WTC11 (cell line): ENCODE measurements around the gene CD68. TPM values are rescaled to one million over a fixed set of nuclear protein-coding genes. Genes with fewer than 3 reads are reported as not detected.
A peak's percentile ranks its signal among the peaks of the same experiment; 100 is the strongest.
"Not testable (repeated sequence)": the region's sequence is repeated elsewhere in the genome, so short reads cannot be mapped to it uniquely, and the experiment has no call there.

Source experiments
- ATAC-seq: fragments of 200-7000 bp; cut with Tn5 transposase; 2 replicates; pipeline ENCODE4 v1.10.0; 2021; ENCODE audit warnings: mild to moderate bottlenecking, moderate library complexity
- CTCF ChIA-PET: fragments of 300-600 bp; sonication (Branson Sonifier 250); formaldehyde crosslinking; loops from one replicate; lab custom pipeline; 2021; ENCODE audit warnings: antibody characterized with exemption; lab: Charles Lee
- POLR2A ChIA-PET: fragments of 350-600 bp; sonication (Branson Sonifier 250); formaldehyde crosslinking; loops from one replicate; lab custom pipeline; 2021; ENCODE audit warnings: antibody characterized with exemption; lab: Charles Lee
- DNase-seq: peaks from one replicate; pipeline ENCODE4 v3.0.0; 2021; ENCODE audit warnings: low spot score
- H3K27ac Mint-ChIP-seq: 2 replicates; pipeline ENCODE4 v1.8.0; 2021; ENCODE audit warnings: mixed read lengths
- H3K27me3 Mint-ChIP-seq: 2 replicates; pipeline ENCODE4 v1.8.0; 2021; ENCODE audit warnings: low read depth, mild to moderate bottlenecking, moderate library complexity, mixed read lengths
- H3K36me3 Mint-ChIP-seq: 2 replicates; pipeline ENCODE4 v1.8.0; 2021; ENCODE audit warnings: mixed read lengths
- H3K4me1 Mint-ChIP-seq: 2 replicates; pipeline ENCODE4 v1.8.0; 2022; ENCODE audit warnings: mixed read lengths
- H3K4me3 Mint-ChIP-seq: 2 replicates; pipeline ENCODE4 v1.8.0; 2021; ENCODE audit warnings: mild to moderate bottlenecking, moderate library complexity, mixed read lengths
- H3K9me3 Mint-ChIP-seq: 2 replicates; pipeline ENCODE4 v1.8.0; 2021; ENCODE audit warnings: mixed read lengths
- ATF2 ChIP-seq: sonication (generic); formaldehyde crosslinking; IDR thresholded peaks from 2 replicates; pipeline ENCODE4 v1.8.1; 2022; ENCODE audit warnings: low read depth, missing genetic modification reagents, borderline replicate concordance
- ATF3 ChIP-seq: sonication (generic); formaldehyde crosslinking; conservative IDR thresholded peaks from 2 replicates; pipeline ENCODE4 v1.8.1; 2022; ENCODE audit warnings: mild to moderate bottlenecking, missing genetic modification reagents
- ATF6 ChIP-seq: sonication (generic); formaldehyde crosslinking; IDR thresholded peaks from 2 replicates; pipeline ENCODE4 v1.8.1; 2023; ENCODE audit warnings: mild to moderate bottlenecking, missing genetic modification reagents
- ELF4 ChIP-seq: sonication (generic); formaldehyde crosslinking; IDR thresholded peaks from 2 replicates; pipeline ENCODE4 v1.8.1; 2022; ENCODE audit warnings: low read depth, mild to moderate bottlenecking, moderate library complexity, missing genetic modification reagents
- JAZF1 ChIP-seq: fragments of 250-450 bp; sonication (Bioruptor Pico); IDR thresholded peaks from 2 replicates; pipeline ENCODE4 v1.9.0; 2021; ENCODE audit warnings: moderate library complexity, mild to moderate bottlenecking, inconsistent platforms
- NFATC4 ChIP-seq: fragments of 250-450 bp; sonication (Bioruptor Pico); IDR thresholded peaks from 2 replicates; pipeline ENCODE4 v1.9.0; 2021; ENCODE audit warnings: mild to moderate bottlenecking
- NR3C1 ChIP-seq: sonication (generic); formaldehyde crosslinking; conservative IDR thresholded peaks from 2 replicates; pipeline ENCODE4 v1.8.1; 2023; ENCODE audit warnings: low read depth, mild to moderate bottlenecking, missing genetic modification reagents
- PRRX2 ChIP-seq: fragments of 250-450 bp; sonication (Bioruptor Pico); IDR thresholded peaks from 2 replicates; pipeline ENCODE4 v1.8.0; 2021; ENCODE audit warnings: mild to moderate bottlenecking
- TP53 ChIP-seq: sonication (generic); formaldehyde crosslinking; IDR thresholded peaks from 2 replicates; pipeline ENCODE4 v1.8.1; 2023; ENCODE audit warnings: mild to moderate bottlenecking, missing genetic modification reagents
- ZBTB43 ChIP-seq: sonication (generic); formaldehyde crosslinking; IDR thresholded peaks from 2 replicates; pipeline ENCODE4 v1.8.1; 2023; ENCODE audit warnings: mild to moderate bottlenecking, missing genetic modification reagents
- ZNF138 ChIP-seq: sonication (generic); formaldehyde crosslinking; conservative IDR thresholded peaks from 2 replicates; pipeline ENCODE4 v1.8.1; 2022; ENCODE audit warnings: mild to moderate bottlenecking, moderate library complexity, missing genetic modification reagents
- ZNF396 ChIP-seq: fragments of 250-450 bp; sonication (Bioruptor Pico); IDR thresholded peaks from 2 replicates; pipeline ENCODE4 v1.8.0; 2021; ENCODE audit warnings: mild to moderate bottlenecking, moderate library complexity, borderline replicate concordance
- ZNF532 ChIP-seq: fragments of 250-450 bp; sonication (Bioruptor Pico); IDR thresholded peaks from 2 replicates; pipeline ENCODE4 v1.9.0; 2021; ENCODE audit warnings: mild to moderate bottlenecking, borderline replicate concordance
- ZNF671 ChIP-seq: fragments of 250-450 bp; sonication (Bioruptor Pico); IDR thresholded peaks from 2 replicates; pipeline ENCODE4 v1.8.0; 2021; ENCODE audit warnings: mild to moderate bottlenecking
- total RNA-seq: library from RNA; stranded (reverse); gene quantifications from 3 replicates; pipeline ENCODE4 v1.2.3, GENCODE V29; 2021
- TF ChIP-seq, protein P1 (sequence below): sonication (generic); formaldehyde crosslinking; IDR thresholded peaks from 2 replicates; pipeline ENCODE4 v1.8.0; 2023; ENCODE audit warnings: mild to moderate bottlenecking, missing genetic modification reagents

CD68 gene
- total RNA-seq, 1 experiment from 2014 or later = 0.72 TPM

GRCh38 chr17:7593296-7593695, 13.9 kb downstream of the CD68 start:
- Mint-ChIP-seq H3K36me3 (peaks cover 56% of the 10 kb centered on the region), H3K27ac (peak overlapping the region; percentile 17; the same call in 1 of the 2 replicates), H3K9me3 (no peaks in the 10 kb centered on the region), H3K27me3 (no peaks in the 10 kb centered on the region), H3K4me1 (peaks cover 20% of the 10 kb centered on the region), H3K4me3 (no peak overlapping the region)
- ChIA-PET CTCF (interaction anchor here (0.5 to 1.4 kb wide), 3 partner anchors 22 to 80 kb away, joined by 3 to 4 read pairs (median 3); partner anchors contain the start of genes ATP1B2 and FXR2), POLR2A (no interaction called here)
- TF ChIP-seq ATF6 (CRISPR knock-in tag) = no peak
- TF ChIP-seq NR3C1 (CRISPR knock-in tag) = no peak
- no peak for TF ChIP-seq ZNF138 (CRISPR knock-in tag)
- TF ChIP-seq, protein P1, sequence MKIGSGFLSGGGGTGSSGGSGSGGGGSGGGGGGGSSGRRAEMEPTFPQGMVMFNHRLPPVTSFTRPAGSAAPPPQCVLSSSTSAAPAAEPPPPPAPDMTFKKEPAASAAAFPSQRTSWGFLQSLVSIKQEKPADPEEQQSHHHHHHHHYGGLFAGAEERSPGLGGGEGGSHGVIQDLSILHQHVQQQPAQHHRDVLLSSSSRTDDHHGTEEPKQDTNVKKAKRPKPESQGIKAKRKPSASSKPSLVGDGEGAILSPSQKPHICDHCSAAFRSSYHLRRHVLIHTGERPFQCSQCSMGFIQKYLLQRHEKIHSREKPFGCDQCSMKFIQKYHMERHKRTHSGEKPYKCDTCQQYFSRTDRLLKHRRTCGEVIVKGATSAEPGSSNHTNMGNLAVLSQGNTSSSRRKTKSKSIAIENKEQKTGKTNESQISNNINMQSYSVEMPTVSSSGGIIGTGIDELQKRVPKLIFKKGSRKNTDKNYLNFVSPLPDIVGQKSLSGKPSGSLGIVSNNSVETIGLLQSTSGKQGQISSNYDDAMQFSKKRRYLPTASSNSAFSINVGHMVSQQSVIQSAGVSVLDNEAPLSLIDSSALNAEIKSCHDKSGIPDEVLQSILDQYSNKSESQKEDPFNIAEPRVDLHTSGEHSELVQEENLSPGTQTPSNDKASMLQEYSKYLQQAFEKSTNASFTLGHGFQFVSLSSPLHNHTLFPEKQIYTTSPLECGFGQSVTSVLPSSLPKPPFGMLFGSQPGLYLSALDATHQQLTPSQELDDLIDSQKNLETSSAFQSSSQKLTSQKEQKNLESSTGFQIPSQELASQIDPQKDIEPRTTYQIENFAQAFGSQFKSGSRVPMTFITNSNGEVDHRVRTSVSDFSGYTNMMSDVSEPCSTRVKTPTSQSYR (CRISPR knock-in tag) = no peak
- TF ChIP-seq ZBTB43 (CRISPR knock-in tag) = no peak
- no peak for TF ChIP-seq ZNF396 (CRISPR knock-in tag)
- no peak for TF ChIP-seq ELF4 (CRISPR knock-in tag)
- TF ChIP-seq ZNF671 (CRISPR knock-in tag) = no peak
- TF ChIP-seq JAZF1 (CRISPR knock-in tag) = no peak
- TF ChIP-seq ATF3 = no peak
- TF ChIP-seq TP53 (CRISPR knock-in tag) = no peak
- no peak for DNase-seq
- ATAC-seq = no peak

DNA sequence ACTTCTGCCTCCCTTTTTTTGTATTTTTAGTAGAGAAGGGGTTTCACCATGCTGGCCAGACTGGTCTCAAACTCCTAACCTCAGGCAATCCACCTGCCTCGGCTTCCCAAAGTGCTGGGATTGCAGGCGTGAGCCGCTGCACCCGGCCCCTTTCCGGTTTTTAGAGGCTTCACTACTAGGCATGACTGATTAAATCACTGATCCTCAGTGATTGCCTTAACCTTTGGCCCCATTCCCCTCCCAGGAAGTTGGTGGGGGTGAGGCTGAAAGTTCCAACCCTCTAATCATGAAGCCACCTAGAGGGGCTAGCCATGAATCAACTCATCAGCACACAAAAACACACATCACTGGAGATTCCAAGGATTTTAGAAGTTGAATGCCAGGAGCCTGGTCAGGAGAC, 18.1 kb downstream of the CD68 start:
- H3K36me3 Mint-ChIP-seq = peaks cover 77% of the 10 kb centered on the region
- H3K27ac Mint-ChIP-seq, H3K9me3 Mint-ChIP-seq, H3K4me1 Mint-ChIP-seq, H3K27me3 Mint-ChIP-seq, POLR2A ChIA-PET, H3K4me3 Mint-ChIP-seq, ATAC-seq, DNase-seq: not testable (repeated sequence)
- CTCF ChIA-PET = interaction anchor here (2.5 kb wide), 1 partner anchor 8 kb away, joined by 6 read pairs; the partner anchor contains the start of gene SOX15

- Mint-ChIP-seq H3K27ac (peak overlapping the region; percentile 10; the same call in 1 of the 2 replicates), H3K4me1 (no peaks in the 10 kb centered on the region), H3K27me3 (no peaks in the 10 kb centered on the region), H3K9me3 (no peaks in the 10 kb centered on the region), H3K4me3 (no peak overlapping the region), H3K36me3 (peaks cover 42% of the 10 kb centered on the region)
- DNase-seq (no peak), ATAC-seq (no peak)
- ChIA-PET POLR2A (no interaction called here), CTCF (interaction anchor here (1.3 kb wide), 1 partner anchor 17 kb away, joined by 4 read pairs; the partner anchor contains the start of gene SOX15)
- TF ChIP-seq ZNF532 (no peak), ATF6 (CRISPR knock-in tag) (no peak), ATF2 (no peak), PRRX2 (no peak), NFATC4 (no peak)
These were observed 26.8 kb downstream of the CD68 start for GRCh38 chr17:7606280-7606679.
